SKM-1 (cell line): Measurements from ENCODE around the gene SOBP.

Experiments
- DNase-seq: peaks from one replicate; lab custom pipeline; 2025; ENCODE audit not compliant: unreplicated experiment; lab: John Stamatoyannopoulos, UW

The SOBP gene

GRCh38 chr6:107613651-107614379 is 123.9 kb downstream of the SOBP start:
- DNase-seq, result no peak

GRCh38 chr6:107614828-107615227 is 124.9 kb downstream of the SOBP start:
- DNase-seq, result no peak

GRCh38 chr6:107616775-107617174 is 126.9 kb downstream of the SOBP start:
- DNase-seq, result no peak

DNA sequence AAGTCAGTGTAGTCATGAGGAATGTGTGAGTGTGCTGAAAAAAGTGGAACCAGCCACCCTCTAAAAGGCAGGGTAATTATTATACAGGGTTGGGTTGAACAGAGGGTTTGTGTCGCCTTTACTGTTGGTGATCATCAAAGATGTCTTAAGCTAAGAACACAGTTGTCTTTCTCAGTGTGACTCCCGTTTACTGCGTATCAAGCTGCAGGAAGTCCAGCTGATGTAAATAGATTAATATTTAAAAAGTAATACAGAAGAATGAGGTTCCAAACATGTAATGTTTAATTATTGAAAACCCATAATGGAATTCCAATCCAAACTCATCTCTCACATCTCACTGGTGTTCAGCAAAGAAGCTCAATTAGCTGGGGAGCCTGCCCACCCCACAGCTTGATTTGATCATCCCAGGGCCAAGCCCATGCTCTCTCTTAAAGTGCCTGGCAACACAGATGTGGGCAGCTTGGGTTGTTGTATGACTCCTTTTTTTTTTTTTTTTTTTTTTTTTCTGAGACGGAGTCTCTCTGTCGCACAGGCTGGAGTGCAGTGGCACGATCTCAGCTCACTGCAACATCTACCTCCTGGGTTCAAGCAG is 127.5 kb downstream of the SOBP start:
- DNase-seq, result no peak

- DNase-seq, result no peak
Observed at GRCh38 chr6:107618672-107619071, 128.8 kb downstream of the SOBP start.

GRCh38 chr6:107620732-107621131 is 130.8 kb downstream of the SOBP start:
- DNase-seq, result no peak

DNA sequence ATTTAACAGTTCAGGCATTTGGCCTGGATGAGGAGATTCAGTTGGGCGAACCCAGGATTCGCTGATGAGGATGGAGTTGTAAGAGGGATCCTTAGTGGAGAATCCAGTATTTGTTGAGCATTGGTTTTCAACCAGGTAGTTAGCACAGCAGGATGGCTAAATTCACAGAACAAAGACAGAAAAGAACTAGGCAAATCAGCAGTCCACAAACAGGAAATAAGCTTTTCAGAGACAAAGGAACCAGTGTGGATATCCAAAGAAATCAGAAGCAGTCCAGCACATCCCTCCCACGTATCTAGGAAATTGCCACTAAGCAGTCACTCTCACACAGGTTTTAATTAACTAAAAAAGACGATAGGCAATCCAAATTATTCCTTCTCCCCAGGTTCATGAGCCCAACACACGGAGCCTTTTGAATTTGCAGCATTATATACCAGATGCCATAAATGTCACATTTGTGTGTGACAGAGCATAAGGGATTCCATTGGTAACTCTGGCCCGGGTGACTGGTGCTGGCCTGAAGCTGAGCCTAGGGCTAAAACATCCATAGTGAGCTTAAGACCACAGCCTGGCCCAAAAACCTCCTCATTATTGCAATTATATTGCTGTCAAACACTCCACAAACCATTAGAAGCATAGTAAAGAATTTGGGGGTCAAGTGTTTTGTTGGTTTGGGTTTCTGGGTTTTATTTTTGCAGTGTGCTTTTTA is 131.5 kb downstream of the SOBP start:
- DNase-seq, result no peak

DNA sequence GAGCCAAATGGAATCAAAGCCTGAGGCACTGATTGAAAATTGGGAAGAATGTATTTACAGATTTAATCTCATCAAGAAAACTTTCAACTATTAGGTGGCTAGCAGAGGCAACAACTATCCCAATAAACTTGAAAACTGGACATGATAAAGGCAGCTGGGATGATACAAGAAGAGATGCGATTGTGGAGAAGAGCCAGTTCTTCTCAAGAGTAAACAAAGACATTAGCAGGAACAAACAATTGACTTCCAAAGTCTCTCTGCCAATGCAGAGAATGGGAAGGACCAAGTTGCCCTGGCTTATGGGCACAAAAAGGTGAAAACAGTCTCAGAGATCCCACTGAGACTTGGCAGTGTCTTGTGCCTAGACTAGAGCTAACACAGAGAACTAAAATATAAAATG is 132.4 kb downstream of the SOBP start:
- no peak for DNase-seq

DNA sequence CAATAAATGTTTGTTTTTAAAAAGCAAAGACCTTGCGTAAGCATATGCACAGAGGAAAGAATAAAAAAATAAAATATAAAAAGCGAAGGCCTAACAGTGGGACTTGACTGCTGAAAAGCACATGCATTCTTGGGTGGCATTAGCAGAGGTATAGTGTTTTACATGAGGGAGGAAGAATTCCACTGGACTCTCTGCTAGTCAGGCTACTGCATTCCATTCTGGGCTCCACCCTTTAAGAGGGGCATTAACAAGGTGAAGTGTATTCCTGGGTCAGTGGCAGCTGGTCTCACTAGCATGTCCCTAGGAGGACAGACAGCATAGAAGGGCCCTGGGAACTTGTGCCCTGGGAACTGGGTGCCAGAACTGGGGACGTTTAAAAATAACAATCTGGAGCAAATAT is 134.1 kb downstream of the SOBP start:
- DNase-seq, result no peak

DNA sequence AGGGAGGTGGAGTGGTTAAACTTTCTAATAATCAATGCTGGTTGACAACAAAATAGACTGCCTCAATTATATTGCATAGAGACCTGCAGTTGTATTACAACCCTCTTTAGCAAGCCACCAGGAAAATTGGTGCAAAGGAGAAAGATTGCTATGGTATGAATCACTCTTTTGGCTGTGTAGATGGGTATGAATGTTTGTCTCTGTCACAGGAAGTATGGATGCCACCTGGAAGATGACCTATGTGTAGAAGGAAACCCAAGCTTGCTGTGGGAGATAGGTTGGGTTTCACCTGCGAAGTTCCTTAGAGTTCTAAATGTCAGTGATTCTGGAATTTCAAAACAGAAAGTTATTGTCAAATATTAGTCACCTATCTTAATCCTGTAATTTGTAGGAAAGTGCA is 134.6 kb downstream of the SOBP start:
- no peak for DNase-seq

- no peak for DNase-seq
Observed at GRCh38 chr6:107625264-107625663, 135.3 kb downstream of the SOBP start.

- DNase-seq, result no peak
Observed at GRCh38 chr6:107626645-107627044, 136.7 kb downstream of the SOBP start.

DNA sequence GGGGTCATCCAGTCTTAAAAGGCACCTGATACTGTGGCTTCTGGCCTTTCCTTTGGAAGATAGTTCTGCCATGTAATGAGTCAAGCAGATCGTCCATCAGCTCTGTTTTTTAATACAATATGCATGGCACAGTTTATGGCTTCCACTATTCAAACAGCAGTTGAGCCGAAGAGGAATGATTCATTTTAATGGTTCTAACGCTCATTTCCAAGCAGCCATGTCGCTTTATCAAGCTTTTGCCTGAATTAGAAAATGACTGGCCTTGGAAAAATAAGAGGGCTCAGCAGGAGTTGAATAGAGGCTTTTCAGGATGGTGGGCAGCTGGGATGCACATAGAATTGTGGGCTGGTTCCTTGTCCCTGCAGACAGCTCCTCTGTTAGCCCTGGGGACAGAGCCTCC is 138.1 kb downstream of the SOBP start:
- no peak for DNase-seq

DNA sequence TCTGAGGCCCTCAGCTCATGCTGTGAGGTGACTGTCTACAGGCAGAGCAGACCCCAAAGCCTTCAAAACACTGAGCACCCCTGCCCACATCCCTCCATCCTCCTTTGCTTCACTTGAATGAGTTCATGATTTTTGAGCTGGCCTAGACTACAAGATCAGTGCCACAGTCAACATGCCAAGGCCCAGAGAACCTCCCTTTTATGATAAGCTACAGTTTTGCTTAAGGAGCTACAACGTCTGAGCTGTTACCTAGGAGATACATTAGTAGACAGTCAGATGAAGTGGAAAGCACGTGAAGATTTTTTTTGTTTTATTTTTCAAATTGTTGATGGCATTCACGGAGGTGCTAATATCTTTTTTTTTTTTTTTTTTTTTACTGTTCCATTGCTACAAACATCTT is 139.0 kb downstream of the SOBP start:
- DNase-seq, result no peak

- no peak for DNase-seq
Observed at GRCh38 chr6:107629548-107630129, 139.7 kb downstream of the SOBP start.

- DNase-seq, result no peak
Observed at GRCh38 chr6:107630348-107630977, 140.5 kb downstream of the SOBP start.

GRCh38 chr6:107632381-107633136 is 142.6 kb downstream of the SOBP start:
- DNase-seq, result no peak

GRCh38 chr6:107633680-107634323 is 143.9 kb downstream of the SOBP start:
- DNase-seq, result no peak

DNA sequence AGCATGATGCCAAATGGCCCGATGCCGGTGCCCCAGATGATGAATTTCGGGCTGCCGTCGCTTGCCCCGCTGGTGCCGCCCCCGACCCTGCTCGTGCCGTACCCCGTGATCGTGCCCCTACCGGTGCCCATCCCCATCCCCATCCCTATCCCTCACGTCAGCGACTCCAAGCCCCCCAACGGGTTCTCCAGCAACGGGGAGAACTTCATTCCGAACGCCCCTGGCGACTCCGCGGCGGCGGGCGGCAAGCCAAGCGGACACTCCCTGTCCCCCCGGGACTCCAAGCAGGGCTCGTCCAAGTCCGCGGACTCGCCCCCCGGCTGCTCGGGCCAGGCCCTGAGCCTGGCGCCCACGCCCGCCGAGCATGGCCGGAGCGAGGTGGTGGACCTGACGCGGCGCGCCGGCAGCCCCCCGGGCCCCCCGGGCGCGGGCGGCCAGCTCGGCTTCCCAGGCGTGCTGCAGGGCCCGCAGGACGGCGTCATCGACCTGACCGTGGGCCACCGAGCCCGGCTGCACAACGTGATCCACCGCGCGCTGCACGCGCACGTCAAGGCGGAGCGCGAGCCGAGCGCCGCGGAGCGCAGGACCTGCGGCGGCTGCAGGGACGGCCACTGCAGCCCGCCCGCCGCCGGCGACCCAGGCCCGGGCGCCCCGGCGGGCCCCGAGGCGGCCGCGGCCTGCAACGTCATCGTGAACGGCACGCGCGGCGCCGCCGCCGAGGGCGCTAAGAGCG is 144.6 kb downstream of the SOBP start:
- DNase-seq, result no peak
